Left hindlimb (tissue), 1 donor: Measurements from ENCODE around the gene RHBDL1.
"Not testable (repeated sequence)": the region's sequence is repeated elsewhere in the genome, so short reads cannot be mapped to it uniquely, and the experiment has no call there.

ENCODE experiments used
- DNase-seq: peaks from one replicate; pipeline ENCODE4 v3.0.0-alpha.2; 2018

Gene RHBDL1

GRCh38 chr16:708019-708418 is 32.5 kb downstream of the RHBDL1 start:
- DNase-seq: no peak

- DNase-seq: no peak
Observed at GRCh38 chr16:708959-709358, 33.5 kb downstream of the RHBDL1 start.

- DNase-seq: no peak
Observed at GRCh38 chr16:709566-710499, 34.4 kb downstream of the RHBDL1 start.

- no peak for DNase-seq
Observed at GRCh38 chr16:710500-711075, 35.1 kb downstream of the RHBDL1 start.

- no peak for DNase-seq
Observed at GRCh38 chr16:711084-711483, 35.6 kb downstream of the RHBDL1 start.

- DNase-seq: peak; percentile 82
Observed at GRCh38 chr16:711548-712320, 36.3 kb downstream of the RHBDL1 start.

- not testable (repeated sequence) for DNase-seq
Observed at GRCh38 chr16:712740-713250, 37.3 kb downstream of the RHBDL1 start.

- no peak for DNase-seq
Observed at GRCh38 chr16:714079-714478, 38.6 kb downstream of the RHBDL1 start.

- DNase-seq: peak; percentile 92
Observed at GRCh38 chr16:714558-715476, 39.3 kb downstream of the RHBDL1 start, which contains the start of gene METRN. TSS of gene METRN (plus strand) at chr16:715118. CDS start at chr16:715290, 172 bp downstream.

GRCh38 chr16:715477-716199 is 40.2 kb downstream of the RHBDL1 start:
- no peak for DNase-seq

GRCh38 chr16:716200-716568 is 40.7 kb downstream of the RHBDL1 start:
- DNase-seq: no peak

GRCh38 chr16:716768-717325 is 41.4 kb downstream of the RHBDL1 start:
- no peak for DNase-seq

- no peak for DNase-seq
Observed at GRCh38 chr16:717450-718245, 42.2 kb downstream of the RHBDL1 start.

- DNase-seq: no peak
Observed at GRCh38 chr16:718389-718788, 42.9 kb downstream of the RHBDL1 start.

- no peak for DNase-seq
Observed at GRCh38 chr16:718922-719321, 43.5 kb downstream of the RHBDL1 start.

- no peak for DNase-seq
Observed at GRCh38 chr16:719815-720446, 44.5 kb downstream of the RHBDL1 start.

GRCh38 chr16:720447-720989 is 45.0 kb downstream of the RHBDL1 start:
- peak; percentile 86 for DNase-seq

GRCh38 chr16:720990-721764 is 45.7 kb downstream of the RHBDL1 start, which contains the start of gene ANTKMT:
TSS of gene ANTKMT (plus strand) at chr16:721146. CDS start at chr16:721275, 129 bp downstream.
- DNase-seq: peak; percentile 80
